GM18507 (cell line): ENCODE results near the gene AP4S1.
"Not testable (repeated sequence)": the region's sequence is repeated elsewhere in the genome, so short reads cannot be mapped to it uniquely, and the experiment has no call there.

ENCODE experiments used
- DNase-seq: peaks from one replicate; pipeline ENCODE4 v3.0.0; 2011; ENCODE audit warnings: low read depth; ENCODE audit not compliant: insufficient read length; ENCODE audit errors: extremely low spot score
- FAIRE-seq: peaks from 2 replicates; lab custom pipeline; 2011; peaks lifted over from hg19 to GRCh38; lab: Jason Lieb, UNC

AP4S1 gene

DNA sequence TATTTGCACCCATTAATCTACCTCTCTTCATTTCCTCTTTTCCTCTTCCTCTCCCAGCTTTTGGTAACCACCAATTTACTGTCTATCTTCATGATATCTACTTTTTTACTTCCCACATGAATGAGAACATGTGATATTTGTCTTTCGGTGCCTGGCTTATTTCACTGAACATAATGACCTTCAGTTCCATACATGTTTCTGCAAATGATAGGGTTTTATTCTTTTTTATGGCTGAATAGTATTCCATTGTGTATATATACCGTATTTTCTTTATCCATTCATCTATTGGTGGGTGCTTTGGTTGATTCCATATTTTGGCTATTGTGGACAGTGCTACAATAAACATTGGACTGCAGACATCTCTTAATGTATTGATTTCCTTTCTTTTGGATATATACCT is 49.7 kb downstream of the AP4S1 start:
- no peak for DNase-seq
- FAIRE-seq = no peak

DNA sequence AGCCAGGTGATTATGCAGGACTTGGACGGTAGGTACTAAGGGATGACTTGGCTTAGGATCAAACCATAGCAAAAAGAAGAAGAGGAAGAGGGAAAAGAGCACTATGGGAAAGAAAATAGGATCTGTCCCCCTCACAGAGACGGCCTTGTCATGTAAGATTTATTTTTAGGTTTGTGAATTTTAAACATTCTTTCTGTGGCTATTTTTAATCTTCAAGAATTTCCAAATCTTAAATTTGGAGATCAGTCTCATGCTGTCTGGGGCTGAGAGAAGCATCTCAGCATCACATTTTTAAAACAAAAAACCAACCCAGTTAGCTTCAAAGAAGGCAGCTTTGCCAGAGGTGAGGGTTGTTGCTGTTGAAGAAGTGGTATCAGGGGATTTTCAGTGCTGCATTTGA is 53.3 kb downstream of the AP4S1 start:
- DNase-seq (no peak), FAIRE-seq (no peak)

DNA sequence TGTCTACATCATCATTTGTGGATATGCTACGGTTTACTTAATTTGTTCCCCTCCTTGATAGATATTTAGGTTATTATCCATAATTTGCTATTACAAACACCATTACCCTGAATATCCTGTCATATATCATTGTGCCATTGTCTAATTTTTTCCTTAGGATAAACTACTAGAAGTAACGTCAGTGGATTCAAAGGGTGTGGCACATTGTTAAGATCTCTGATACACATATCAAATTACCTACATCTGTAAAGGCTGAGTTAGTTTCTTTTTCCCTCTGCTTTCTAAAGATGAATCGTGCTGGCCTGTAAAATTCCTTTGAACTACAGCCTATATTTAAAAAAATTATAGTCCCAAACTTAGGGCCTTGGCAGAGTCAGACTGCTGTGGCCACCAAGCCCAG is 54.6 kb downstream of the AP4S1 start:
- DNase-seq = no peak
- FAIRE-seq = no peak

DNA sequence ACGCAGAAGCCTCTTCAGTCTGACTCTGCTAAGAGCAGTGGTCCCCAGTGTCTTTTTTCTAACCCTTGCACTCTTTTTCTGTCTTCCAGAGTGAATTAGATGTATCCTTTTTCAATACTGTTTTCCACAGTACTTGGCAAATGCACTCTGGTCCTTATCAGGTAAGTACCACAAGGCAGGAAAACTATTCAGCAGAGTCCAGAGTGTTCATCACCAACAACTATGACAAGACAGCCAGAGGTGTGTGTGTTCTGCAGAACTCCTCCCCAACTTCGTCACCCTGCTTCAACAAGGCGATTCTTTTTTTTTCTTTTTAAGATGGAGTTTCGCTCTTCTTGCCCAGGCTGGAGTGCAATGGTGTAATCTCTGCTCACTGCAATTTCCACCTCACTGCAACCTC is 55.0 kb downstream of the AP4S1 start:
- FAIRE-seq = no peak
- no peak for DNase-seq

DNA sequence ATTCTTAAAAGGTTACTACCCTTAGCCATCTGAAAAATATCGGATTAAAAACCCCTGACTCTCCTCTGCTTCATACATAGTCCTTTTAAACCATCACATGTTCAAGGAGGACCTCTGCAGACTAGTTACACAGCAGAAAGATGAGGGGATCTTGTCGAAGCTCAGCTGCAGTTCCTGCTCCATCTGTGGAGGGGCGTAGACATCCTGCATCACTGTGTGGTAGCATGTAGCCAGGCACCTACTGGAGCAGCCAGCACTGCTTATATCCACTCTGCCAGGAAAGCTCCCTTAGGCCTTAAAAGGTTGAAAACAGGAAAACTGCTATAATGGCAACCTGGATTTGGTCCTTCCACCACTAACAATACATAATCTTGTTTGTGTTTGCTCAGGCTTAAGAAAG is 58.3 kb downstream of the AP4S1 start:
- DNase-seq (no peak), FAIRE-seq (no peak)

DNA sequence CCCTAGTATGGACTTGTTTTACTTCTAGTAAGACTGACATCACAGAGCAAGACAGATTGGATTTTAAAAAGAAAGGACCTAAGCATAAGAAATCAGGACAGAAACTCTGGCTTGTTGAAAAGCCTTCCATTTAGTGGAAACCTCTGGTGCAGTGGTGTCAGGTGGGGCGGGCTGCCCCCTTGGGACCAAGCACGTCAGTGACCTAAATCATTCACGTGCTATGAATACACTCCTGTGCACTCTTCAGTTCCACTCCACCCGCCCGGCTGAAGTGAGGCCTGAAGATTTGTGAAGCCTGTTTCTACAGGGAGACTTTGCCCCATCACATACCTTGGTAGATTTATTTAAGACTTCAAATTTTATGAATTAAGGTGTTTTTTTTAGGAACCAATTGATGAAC is 58.9 kb downstream of the AP4S1 start:
- peak; percentile 30 for DNase-seq

DNA sequence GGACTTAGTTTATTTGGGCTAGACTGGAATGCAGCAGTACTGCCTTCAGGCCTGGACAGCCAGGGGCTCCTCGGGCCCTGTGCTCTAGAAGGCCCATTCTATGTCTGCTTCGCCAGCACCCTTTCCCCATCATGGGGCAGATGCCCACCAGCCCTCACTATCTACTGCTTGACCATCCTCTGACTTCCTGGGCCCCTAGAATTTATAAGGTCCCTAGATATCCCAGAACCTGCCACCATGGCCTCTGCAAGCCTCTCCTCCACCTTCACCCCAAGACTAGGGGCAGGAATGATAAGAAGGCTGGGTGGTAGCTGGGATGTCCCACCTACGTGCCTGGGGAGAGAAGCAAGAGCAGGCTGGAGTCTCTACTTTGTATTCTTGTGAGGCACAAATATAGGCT is 59.6 kb downstream of the AP4S1 start:
- DNase-seq = no peak
- no peak for FAIRE-seq

More for the DNA sequence above, 58.9 kb downstream of the AP4S1 start:
- FAIRE-seq = no peak

DNA sequence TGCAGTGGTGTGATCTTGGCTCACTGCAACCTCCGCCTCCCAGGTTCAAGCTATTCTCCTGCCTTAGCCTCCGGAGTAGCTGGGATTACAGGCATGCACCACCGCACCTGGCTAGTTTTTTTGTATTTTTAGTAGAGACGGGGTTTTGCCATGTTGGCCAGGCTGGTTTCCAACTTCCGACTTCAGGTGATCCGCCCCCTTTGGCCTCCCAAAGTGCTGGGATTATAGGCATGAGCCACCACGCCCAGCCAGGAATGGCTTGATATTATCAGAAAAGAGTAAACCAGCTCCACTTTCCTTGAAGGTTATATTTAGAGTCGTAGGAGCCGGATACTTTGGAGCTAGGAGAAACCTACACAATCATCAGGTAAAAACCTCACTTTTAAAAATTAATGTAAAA is 61.0 kb downstream of the AP4S1 start:
- FAIRE-seq, DNase-seq: not testable (repeated sequence)

DNA sequence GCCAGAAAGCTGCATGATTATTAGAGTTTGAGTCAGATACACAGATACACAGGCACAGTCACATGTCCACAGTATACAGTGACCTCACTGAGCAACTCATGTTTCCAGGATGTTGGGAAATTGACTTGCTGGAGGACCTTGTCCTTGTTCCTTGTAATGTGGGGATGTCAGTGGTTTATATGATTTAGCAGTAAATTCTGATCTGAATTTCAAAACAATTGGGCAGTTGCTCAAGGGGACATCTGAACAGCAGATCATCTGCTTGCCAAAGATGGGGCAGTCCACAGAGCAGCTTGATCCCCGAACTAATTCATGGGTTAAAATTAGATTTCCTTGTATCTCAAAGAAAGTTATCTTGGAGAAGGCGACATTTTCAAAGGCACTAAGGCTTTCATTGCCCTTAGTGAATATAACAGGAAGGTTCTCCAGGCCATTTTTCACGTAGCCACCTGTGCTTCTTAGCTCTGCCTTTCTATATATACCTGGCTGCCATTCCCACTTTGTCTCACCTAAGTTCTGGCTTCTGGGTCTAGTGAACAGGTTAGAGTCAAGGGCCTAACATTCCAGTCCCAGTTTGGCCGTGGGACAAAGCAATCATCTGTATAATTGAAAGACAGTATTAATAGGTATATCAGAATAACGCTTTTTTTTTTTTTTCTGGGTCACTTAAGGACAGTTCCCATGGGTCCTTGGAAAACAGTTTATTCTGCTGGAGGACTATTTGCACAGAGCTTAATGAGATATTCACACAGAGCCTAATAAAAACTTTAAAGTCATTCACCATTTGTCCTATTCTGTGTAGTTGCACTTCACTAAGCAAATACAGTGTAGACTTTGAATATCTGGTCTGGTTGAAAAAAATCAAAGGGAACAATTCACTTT is 65.7 kb downstream of the AP4S1 start:
- FAIRE-seq (no peak), DNase-seq (no peak)

DNA sequence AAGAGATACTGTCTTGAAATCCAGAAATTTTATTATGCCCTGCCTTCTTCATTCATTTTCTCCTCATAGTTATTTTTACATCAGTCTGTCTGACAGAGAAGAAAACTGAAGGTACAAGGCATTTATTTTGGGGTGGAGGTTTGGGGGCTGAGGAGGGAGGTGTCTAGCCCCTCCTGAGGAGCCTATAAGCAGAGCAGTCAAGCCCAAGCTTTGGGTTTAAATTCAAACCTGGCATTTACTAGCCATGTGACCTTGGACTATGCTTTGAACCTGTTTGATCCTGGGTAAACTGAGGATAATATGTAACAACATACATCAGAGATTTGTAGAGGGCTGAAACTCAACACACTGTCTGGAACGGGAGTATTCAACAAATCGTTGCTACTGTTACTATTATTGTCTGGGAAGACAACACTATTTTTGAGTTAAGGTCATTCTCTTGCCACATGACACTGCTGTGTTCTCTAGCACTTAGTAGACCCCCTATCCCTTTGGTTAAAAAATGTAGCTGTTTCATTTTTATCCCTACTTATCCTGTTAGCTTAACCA is 66.8 kb downstream of the AP4S1 start:
- DNase-seq = no peak
- no peak for FAIRE-seq

DNA sequence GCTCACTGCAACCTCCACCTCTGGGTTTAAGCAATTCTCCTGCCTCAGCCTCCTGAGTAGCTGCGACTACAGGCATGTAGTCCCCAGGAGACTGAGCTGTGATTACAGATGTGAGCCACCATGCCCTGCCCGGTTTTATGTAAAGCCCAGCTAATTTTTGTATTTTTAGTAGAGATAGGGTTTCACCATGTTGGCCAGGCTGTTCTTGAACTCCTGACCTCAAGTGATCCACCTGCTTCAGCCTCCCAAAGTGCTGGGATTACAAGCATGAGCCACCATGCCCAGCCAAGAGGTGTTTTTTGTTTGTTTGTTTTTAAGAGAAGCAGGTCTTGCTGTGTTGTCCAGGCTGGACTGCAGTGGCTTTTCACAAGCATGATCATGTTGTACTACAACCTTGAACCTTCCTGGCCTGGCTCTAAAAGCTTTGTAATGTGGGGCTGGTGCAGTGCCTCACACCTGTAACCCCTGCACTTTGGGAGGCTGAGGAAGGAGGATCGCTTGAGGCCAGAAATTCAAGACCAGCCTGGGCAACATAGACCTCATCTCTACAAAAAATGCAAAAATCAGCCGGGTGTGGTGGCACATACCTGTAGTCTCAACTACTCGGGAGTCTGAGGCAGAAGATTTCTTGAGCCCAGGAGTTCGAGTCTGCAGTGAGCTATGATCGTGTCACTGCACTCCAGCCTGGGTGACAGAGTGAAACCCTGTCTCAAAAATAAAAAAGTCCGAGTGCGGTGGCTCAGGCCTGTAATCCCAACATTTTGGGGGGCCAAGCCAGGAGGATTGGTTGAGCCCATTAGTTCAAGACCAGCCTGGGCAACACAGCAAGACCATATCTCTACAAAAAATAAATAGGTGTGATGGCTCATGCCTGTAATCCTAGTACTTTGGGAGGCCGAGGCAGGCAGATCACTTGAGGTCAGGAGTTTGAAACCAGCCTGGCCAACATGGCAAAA is 68.7 kb downstream of the AP4S1 start:
- DNase-seq, FAIRE-seq: not testable (repeated sequence)

DNA sequence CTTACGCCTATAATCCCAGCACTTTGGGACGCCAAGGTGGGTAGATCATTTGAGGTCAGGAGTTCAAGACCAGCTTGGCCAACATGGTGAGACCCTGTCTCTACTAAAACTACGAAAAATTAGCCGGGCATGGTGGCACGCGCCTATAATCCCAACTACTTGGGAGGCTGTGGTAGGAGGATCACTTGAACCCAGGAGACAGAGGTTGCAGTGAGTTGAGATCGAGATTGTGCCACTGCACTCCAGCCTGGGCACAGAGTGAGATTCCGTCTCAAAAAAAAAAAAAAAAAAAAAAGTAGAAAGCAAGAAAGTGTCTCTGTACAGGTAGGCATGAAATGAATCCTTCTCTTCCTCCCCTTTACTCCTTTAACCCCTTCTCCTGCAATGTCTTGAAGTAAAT is 70.4 kb downstream of the AP4S1 start:
- not testable (repeated sequence) for FAIRE-seq, DNase-seq

DNA sequence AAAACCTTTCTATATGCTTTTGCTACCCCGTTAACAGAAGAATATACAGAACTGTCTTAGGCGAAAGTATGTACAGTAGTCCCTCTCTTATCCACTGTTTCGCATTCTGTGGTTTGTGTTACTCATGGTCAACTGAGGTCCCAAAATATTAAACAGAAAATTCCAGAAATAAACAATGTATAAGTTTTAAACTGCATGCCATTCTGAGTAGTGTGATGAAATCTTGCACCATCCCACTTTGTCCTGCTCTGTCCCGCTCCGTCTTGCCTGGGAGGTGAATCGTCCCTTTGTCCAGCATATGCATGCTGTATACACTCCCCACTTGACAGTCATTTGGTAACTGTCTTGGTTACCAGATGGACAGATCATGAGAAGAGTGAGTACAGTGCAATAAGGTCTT is 70.8 kb downstream of the AP4S1 start:
- no peak for FAIRE-seq
- DNase-seq = no peak

DNA sequence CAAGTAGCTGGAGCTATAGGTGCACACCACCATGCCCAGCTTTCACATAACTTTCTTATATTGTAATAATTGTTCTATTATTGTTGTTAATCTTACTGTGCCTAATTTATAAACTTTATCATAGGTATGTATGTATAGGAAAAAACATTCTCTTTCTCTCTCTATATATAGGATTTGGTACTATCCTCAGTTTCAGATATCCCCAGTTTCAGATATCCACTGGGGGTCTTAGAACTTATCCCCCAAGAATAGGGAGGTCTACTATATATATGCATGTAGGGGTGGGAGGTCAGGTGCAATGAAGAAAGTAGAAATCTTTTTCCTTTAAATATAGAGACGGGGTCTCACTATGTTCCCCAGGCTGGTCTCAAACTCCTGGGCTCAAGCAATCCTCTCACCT is 71.6 kb downstream of the AP4S1 start:
- DNase-seq = no peak
- FAIRE-seq = no peak

DNA sequence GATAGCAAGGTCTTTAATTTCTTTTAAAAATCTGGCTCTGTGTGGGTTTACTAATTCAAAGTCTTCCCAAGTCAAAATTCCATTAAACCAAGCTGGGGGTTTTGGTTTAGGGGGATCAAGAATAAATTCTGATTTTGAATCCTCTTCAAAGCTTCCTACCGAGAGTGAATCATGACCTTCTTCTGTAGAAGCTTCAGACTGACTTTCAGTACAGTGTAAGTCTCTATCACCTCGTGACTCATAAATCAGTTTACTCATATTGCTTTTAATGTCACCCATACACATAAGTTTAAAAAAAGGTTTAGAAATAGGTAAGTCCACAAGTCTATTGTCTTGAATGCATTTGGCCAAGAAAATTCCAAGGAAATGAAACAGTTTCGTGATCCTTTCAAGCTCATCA is 81.3 kb downstream of the AP4S1 start:
- FAIRE-seq (no peak), DNase-seq (no peak)

DNA sequence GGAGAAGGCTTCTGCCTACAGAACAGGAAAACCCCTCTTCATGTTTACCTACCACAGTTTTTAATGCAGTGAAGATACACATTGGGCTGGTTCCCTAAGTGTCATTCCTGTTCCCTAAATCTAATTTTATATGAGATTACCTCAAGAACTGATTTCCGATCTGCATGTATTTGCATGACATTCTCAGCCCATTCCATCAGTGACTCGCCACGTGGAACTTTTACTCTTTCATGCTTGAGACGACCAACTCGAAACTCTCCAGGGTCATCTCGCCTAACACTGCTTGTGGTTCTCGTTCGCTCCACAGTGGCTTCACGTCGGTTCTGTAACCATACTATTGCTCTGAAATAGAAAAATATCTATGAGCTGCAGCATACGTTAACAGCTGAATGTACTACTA is 83.8 kb downstream of the AP4S1 start:
- FAIRE-seq (no peak), DNase-seq (no peak)

DNA sequence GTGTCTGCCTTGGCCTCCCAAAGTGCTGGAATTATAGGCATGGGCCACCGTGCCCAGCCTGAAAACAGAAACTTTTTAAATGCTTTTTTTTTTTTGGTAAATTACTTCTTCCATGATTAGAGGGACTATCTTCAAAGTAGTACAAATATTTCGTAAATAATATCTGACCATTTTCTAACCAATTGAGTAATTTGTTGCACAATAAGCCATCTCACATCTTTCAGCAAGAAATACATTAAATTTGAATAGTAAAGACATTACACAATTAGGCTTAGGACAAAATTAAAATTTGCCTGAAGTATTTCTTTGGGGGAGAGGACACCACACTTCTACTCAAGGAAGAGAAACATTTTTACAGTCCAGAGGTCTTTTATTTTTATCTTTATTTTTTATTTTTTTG is 85.4 kb downstream of the AP4S1 start:
- DNase-seq (no peak), FAIRE-seq (no peak)

DNA sequence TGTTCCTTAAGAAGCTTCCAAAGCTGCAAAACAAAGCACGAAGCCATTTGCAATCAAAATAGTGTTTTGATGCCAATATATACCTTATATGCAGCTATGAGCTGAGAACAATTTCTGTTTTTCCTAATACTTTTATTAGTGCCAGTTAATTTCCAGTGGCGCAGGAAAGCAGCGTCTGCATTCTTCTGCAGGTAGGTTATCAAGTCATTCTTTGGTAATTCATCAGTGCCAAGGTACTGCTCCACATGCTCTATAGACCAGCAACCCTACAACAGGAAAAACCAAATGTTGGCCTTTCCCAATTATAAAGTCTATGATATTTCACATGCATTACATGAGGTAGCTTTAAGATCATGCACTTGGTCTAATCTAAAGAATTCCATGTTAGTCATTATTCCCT is 88.3 kb downstream of the AP4S1 start:
- no peak for DNase-seq
- FAIRE-seq = no peak

DNA sequence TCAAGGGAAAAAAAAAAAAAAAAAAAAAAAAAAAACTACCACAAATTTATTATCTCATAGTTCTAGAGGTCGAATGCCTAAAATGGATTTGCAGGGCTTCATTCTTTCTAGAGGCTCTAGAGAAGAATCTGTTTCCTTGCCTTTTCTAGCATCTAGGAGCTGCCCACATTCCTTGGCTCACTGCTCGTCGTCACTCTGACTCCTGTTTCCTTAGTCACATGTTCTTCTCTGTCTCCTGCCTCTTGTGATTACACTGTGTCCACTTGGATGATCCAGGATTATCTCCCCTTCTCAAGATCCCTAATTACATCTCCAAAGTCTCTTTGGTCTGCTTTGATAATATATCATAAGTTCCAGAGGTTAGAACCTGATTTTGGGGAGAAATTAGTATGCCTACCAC is 93.4 kb downstream of the AP4S1 start:
- no peak for DNase-seq
- no peak for FAIRE-seq

DNA sequence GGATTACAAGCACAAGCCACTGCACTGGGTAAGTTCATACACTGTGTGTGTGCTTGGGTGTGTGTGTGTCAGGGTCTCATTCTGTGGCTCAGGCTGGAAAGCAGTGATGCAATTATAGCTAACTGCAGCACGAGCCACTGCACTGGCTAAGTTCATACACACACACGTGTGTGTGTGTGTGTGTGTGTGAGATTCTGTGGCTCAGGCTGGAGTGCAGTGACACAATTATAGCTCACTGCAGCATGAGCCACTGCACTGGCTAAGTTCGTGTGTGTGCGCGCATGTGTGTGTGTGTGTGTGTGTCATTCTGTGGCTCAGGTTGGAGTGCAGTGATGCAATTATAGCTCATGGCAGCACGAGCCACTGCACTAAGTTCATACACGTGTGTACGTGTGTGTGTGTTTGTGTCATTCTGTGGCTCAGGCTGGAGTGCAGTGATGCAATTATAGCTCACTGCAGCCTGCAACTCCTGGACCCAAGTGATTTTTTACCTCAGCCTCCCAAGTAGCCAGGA is 96.7 kb downstream of the AP4S1 start:
- no peak for DNase-seq
- FAIRE-seq = no peak
